Posterior cingulate gyrus (tissue), 11 donors: Measurements from ENCODE around the gene KRT5.
A peak's percentile ranks its signal among the peaks of the same experiment; 100 is the strongest.
"Not testable (repeated sequence)": the region's sequence is repeated elsewhere in the genome, so short reads cannot be mapped to it uniquely, and the experiment has no call there.

Experiments
- DNase-seq, 10 donors: peaks; one replicate each; pipeline versions ENCODE4 v3.0.0 to v3.0.0-alpha.2; 2020 to 2021; ENCODE audit warnings: mixed read lengths in 3 of 10
- intact Hi-C: fragments of 100-400 bp; cut with DNase I; formaldehyde crosslinking; loops from one replicate; pipeline ENCODE4 v1.15.1; 2023

KRT5 gene

DNA sequence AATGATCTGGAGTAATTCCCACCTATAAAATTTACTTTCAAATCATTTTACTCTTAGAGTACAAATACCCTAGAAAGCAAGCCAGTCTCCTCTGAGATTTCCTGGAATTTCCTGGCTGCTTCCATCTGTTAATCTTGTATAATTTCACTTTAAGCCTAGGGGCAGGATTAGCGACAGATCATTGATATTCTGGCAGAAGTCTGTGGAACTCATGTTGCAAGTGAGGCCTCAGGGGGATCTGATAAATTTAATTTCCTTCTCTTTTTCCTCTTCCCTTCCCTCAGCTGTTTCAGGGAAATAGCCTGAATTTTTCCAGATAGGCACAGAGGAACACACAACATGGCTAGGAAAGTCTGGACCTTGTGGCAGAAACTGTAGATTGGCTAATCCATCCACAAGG is 21.2 kb downstream of the KRT5 start:
- no peak for DNase-seq
- intact Hi-C loops, result no loop called here

DNA sequence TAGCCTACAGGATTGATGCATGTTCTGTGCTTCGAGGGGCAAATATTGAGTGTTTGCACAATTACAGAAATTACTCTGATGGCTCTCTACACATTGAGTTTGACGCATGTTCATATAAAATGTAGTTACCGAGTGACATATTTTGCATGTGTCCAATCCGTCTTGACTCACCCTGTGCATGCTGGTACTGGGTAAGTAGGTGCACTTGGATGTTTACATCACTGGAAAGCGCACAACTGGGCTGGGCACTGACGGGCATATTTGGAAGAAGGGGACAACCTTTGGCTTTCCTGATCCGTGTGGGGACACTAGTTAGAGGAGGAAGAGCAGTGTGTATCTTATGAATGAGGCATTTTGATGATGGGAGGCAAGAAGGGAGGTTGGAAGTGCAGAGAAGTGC is 22.2 kb downstream of the KRT5 start:
- intact Hi-C loops, result no loop called here
- DNase-seq, result no peak

DNA sequence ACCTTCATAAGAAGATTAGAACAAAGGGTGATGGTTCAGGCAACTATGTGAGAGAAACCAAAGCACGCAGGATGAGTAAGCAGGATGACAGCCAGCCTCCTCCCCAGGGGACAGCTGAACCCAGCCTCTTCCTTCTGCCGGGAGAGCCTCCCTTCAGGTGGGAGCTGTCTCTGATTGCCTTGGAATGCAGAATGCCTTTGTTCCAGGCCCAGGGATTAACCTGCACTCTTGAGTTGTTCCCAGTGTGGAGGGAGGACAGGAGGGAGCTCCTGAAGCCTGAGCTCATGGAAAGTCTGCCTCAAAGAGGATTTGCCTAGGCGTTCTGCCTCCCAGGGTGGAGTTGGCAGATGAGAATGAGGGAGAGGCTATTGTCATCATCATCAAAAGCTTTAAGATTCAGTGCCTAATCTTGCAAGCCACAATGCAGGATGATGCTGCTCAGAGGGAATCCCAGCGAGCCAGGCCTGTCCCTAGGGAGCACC is 23.6 kb downstream of the KRT5 start:
- no peak for DNase-seq
- intact Hi-C loops, result no loop called here

DNA sequence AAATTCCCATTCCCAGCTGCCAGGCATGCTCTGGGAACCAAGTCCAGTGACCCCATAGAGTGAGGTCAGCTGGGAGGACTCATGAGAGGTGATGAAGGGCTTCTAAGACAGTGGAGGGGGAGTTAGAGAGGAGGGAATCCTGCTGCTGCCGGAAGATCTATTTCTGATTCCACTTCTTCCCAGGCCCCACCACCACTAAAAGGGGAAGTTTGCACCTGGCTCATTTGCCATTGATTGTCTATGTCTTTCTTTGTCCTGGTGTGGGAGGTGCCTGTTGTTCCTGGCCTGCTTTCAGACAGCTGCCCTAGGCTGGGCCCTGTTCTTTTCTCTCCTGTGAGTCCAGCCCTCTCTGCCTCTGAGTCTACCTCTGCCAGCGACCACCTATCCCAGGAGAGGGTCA is 24.1 kb downstream of the KRT5 start:
- DNase-seq, result no peak
- intact Hi-C loops, result no loop called here

DNA sequence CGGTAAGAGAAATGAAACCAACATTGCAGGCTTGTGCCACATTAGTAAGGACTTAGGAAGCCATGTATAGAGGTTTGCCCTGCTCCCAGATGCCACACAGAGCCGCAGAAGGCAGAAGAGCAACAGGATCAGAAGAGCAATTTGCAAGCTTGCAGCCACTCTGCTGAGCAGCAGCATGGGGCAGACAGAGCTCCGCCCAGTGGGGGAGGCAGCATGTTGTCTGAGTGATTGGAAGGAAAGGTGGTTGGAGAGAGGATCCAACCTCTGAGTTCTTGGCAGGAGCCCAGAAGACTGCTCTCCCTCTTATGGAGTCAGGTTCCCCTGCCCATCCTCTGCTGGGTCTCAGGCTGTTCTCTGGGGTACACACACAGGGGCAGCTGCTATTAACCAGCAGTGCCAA is 24.8 kb downstream of the KRT5 start:
- intact Hi-C loops, result no loop called here
- DNase-seq, result peak in 2 of 10 donors; percentile 80 to 82

DNA sequence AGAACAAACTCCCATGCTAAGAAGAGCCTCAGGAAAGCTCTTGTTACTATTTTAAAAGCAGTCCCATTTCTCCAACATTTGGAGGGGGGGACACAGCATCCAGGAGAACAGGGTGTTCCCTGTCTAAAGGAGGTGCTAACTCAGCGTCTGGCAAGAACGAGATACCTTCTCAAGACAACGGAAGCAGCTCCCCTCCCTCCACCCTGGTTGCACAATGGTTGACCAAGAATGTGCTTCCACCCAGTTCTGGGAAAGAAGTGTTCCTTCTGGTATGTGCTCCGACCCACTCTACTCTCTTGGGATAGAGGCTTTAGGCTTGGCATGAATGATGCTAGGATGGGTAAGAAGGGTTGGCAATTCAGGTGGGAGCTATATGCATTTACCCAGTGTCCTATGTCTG is 25.7 kb downstream of the KRT5 start:
- DNase-seq, result no peak
- intact Hi-C loops, result no loop called here

DNA sequence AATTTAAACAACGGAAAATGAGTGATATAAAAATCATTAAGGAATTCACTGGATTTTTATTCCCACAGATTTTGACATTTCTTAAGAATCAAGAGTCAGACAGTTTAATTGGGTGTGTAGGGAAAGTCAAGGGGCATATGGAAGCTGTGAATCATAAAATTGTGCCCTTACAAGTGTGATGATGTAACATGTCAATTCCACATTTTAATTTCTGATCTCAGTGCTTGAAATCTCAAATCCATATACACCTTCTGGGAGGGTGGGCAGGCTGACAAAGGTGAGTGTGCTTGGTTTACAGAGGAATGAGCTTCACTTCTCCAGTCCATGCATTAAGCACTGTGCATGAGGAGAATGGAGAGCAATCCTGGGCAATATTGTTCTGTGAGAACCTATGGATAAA is 26.1 kb downstream of the KRT5 start:
- no peak for DNase-seq
- intact Hi-C loops, result no loop called here

DNA sequence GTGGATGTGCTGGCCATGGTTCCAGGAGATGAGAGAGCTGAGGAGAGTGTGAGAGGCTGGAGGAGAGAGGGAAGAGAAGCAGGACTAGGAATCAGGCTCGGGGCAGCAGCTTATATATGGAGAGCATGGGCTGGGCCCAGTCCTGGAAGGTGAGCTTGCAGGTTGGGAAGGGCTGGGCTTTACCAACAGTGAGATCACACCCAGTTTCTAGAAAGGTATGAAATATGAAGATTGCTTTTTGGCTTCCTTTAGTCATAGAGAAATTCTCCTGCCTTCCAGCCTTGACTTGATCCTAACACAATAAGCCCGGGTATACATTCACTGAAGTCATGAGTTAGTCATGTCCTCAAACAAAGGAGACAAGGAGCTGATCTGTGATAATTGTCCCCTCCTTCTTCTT is 27.0 kb downstream of the KRT5 start, which contains the start of gene KRT6A:
KRT6A (minus strand) TSS at position 86 of the 400 bp plus-strand sequence; CDS start at position 17, 69 bp downstream.
- intact Hi-C loops, result no loop called here
- no peak for DNase-seq

DNA sequence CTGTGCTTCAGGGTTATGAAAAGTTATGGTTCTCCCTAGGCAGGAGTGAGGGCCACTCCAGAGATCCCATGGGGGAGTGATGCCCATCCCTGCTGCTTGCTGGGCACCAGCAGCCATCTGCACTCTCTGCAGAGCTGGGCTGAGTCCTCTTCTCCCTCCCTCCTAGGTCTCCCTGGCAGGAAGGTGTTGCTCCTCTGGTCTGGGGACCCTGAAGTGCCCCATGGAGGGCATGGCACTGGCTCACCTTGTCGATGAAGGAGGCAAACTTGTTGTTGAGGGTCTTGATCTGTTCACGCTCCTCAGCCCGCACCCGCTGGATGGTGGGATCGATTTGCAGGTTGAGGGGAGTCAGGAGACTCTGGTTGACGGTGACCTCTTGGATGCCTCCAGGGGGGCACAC is 27.8 kb downstream of the KRT5 start:
- DNase-seq, intact Hi-C loops: not testable (repeated sequence)

DNA sequence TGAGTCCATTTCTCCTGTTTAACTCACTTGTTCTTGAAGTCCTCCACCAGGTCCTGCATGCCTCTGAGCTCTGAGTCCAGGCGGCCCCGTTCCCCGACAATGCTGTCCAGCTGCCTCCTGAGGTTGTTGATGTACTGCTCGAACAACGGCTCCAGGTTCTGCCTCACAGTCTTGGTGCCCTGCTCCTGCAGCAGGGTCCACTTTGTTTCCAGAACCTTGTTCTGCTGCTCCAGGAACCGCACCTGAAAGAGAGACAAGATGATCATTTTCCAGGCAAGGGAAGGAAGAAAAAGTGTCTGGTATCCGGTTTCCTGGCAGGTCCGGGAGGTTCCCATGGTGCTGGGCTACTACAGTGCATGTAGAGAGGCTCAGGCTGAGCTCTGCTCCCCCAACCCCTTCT is 28.7 kb downstream of the KRT5 start:
- DNase-seq, intact Hi-C loops: not testable (repeated sequence)

DNA sequence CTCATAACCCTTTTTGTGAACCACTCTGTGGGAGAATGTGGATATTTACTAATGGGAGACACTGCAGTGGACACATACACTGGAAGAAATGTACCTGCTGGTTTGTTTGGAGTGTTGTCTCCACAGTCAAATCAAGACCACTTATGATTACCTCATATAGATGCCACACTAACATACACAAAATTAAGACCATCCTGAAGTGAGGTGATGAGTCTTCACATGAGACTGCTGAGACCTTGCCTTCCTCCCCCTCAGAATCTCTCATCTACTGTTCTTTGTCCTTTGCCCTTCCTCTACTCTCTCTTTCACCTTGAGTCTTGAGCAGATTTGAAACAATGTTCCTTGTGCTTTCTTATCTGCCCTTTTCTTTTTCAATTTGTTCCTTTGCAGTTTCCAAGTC is 31.5 kb downstream of the KRT5 start:
- intact Hi-C loops, result no loop called here
- DNase-seq, result no peak

DNA sequence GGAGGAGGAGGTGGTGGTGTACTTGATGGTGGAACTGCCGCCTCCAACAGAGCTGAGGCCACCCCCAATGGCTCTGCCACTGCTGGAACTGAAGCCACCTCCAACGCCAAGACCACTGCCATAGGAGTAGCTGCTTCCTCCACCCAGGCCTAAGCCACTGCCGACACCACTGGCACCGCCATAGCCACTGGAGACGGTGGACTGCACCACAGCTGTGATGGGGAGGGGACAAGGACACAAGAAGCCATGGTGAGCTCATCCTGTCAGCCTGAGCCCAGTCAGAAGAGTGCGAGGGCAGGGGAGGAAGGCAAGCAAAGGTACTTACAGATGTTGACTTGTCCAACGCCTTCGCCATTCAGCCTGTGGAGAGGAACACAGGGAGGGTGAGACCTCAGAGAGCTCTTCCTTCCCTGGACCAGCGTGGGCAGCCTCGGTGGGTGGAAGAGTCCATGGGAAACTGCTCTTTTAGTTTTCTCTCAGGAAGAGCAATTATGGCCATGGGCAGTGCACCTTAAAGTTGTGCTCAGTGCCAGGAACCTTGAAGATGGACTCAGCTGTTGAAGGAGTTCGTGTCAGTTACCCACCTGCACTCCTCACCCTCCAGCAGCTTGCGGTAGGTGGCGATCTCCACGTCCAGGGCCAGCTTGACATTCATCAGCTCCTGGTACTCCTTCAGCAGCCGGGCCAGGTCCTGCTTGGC is 32.3 kb downstream of the KRT5 start:
- not testable (repeated sequence) for DNase-seq

DNA sequence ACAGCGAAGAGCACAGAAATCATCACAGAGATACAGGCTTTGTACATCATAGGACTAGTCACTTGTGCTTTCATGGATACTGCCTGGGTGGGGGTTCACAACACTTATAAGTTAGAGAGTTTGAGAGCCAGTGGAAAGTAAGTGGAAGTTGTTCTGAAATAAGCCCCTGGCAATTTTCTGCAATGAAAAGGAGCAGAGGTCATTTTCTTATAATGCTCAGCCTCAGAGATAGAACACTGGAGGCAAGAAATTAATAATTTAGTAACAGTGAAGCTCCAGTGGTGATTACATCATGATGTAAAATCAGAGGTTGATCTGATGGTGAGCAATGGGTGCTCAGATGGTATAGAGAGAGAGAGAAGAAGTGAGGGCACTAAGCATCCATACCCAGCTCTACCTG is 33.0 kb downstream of the KRT5 start:
- no peak for DNase-seq
- intact Hi-C loops, result no loop called here

More for the DNA sequence above, 32.3 kb downstream of the KRT5 start:
- intact Hi-C loops, result not testable (repeated sequence)

DNA sequence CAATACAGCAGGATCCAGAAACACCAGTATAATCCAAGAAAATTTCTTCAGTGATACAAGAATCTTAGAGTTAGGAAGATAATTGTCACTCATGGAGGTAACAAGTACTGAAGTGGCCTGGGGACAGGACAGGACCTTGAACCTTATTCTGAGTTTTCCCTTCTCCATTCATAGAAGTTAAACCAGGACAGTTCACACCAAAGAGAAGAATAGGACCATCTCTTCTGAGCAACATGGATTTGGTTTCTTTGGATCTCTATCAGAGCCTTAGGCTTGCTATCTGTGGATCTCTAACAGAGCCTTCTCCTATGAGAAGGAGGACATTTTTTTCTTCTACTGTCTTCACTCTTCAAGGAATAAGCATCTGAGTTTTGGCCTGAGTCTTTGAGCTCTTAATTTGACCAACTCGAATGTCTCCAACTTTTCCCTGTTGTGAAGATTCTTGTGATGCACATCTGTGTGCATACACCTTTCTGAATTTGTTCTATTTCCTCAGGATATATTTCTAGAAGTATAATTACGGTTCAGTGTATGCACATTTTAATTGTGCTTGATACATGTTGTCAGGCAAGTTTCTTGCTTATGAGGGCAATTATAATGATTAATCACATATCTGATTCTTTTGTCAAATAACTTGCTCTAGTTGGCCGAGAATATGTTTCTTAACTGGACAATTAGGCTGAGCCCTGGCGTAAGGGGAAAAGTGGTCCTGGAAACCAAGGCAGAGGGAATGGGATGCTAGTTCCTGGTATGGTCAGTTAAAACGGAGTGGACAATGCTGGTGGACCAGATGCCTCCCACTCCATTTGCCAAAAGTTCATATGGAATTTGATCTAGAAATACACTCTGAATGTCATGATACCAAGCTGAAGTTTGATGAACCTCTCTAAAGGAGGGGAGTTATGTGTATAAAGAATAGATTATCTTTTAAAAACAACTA is 33.8 kb downstream of the KRT5 start:
- intact Hi-C loops, result no loop called here
- no peak for DNase-seq

DNA sequence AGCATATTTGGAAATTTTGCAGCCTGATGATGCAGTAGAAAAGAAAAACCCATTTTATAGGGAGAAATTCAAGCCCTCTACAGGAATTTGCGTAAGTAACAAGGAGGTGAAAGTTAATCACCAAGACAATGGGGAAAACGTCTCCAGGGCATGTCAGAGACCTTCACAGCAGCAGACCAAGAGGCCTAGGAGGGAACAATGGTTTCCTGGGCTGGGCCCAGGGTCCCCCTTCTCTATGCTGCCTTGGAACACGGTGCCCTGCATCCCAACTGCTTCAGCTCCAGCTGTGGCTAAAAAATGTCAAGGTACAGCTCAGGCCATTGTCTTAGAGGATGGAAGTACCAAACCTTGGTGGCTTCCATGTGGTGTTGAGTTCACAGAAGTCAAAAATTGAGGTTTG is 40.1 kb downstream of the KRT5 start:
- intact Hi-C loops, result no loop called here
- no peak for DNase-seq

DNA sequence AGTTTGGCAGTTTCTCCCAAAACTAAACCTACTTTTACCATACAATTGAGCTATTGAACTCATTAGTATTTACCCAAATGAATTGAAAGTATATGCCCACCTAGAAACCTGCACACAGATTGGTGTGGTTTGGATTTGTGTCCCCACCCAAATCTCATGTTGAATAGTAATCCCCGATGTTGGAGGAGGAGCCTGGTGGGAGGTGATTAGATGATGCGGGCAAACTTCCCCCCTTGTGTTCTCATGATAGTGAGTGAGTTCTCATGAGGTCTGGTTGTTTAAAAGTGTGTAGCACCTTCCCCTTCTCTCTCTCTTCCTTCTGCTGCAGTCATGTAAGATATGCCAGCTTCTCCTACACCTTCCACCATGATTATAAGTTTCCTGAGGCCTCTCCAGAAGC is 42.5 kb downstream of the KRT5 start:
- intact Hi-C loops, result no loop called here

DNA sequence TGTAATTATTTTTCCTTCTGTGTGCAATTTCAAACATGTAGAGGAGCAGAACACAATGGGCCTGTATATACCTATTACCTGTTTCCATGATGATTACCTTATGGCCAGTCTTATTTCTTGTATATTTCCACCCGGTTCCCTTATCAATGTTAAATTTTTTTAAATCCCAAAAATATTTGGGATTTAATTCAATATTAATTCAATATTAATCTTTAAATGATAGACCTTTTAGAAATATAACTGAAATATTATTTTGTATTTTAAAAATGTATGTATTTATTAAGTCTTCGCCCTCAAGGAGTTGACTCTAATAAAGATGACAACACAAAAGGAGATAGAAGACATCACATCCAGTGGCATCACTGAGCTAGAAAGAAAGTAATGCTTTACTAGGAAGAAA is 46.0 kb downstream of the KRT5 start:
- no peak for DNase-seq
- intact Hi-C loops, result no loop called here

More for the DNA sequence above, 42.5 kb downstream of the KRT5 start:
- DNase-seq, result no peak

DNA sequence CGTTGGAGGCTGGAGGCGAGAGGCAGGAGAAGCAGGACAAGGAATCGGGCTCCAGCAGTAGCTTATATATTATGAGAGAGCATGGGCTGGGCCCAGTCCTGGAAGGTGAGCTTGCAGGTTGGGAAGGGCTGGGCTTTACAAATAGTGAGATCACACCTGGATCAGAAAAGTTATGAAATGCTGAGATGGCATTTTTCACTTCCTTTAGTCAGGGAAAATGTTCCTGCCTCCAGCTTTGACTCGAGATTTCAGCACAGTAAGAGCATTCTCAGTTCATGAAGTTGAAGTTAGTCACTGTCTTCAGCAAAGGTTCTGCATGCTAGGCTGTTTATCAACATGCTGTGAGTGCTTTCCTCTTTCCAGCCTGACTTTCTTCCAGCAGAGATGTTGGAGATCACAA is 46.4 kb downstream of the KRT5 start, which contains the start of gene KRT6C:
KRT6C (minus strand) TSS at position 38 of the 400 bp plus-strand sequence. CDS start 68 bp downstream, outside the sequence.
- intact Hi-C loops, result no loop called here
- DNase-seq, result no peak

DNA sequence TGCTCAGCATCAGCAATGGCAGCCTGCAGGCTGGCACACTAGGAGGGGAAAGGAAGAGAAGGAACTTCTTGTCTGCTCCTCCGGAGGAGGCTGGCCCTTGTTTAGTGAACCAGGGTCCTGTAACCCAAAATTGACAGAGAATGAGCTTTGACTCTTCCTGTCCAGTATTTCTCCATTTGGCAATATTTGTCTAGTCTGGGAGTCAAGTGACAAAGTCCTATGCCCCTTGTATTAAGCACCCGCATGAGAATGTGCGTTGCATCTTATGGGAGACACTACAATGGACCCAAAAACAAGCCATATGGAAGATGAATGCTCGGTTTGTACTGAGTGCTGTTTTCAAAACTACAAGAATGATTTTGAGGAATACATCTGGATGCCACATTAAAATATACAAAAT is 50.3 kb downstream of the KRT5 start:
- no peak for DNase-seq
- intact Hi-C loops, result no loop called here

DNA sequence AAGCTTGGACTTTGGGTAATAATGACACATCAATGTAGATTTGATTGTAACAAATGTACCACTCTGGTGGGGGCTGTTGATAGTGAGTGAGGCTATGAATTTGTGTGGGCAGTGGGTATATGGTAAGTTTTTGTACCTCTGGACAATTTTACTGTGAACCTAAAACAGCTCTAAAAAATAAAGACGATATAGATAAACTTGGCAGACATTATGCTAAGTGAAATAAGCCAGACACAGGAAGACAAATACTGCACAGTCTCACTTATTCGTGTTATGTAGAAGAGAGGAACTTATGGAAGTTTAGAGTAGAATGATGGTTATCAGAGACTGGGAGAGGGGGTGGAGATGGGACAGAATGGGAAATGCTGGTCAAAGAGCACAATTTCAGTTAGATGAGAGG is 55.3 kb downstream of the KRT5 start:
- intact Hi-C loops, result no loop called here
- DNase-seq, result no peak
